Mucosa of rectum (tissue), 2 donors: ENCODE data around the gene KPRP.

Source experiments
- H3K27ac ChIP-seq, 2 donors: one replicate each; pipeline ENCODE4 v1.7.0; 2013; ENCODE audit warnings: inconsistent platforms in 2 of 2, low read depth in 2 of 2, low read length in 2 of 2
- H3K27me3 ChIP-seq, 2 donors: one replicate each; pipeline ENCODE4 v1.7.0; 2013; ENCODE audit warnings: low read length in 2 of 2; ENCODE audit not compliant: control insufficient read depth in 2 of 2, insufficient read depth in 2 of 2
- H3K36me3 ChIP-seq, 2 donors: one replicate each; pipeline ENCODE4 v1.7.0; 2013; ENCODE audit warnings: low read length in 2 of 2; ENCODE audit not compliant: control insufficient read depth in 2 of 2, insufficient read depth in 2 of 2
- H3K4me1 ChIP-seq, 2 donors: one replicate each; pipeline ENCODE4 v1.7.0; 2013; ENCODE audit warnings: low read length in 2 of 2, mild to moderate bottlenecking in 1 of 2; ENCODE audit not compliant: control insufficient read depth in 2 of 2, insufficient read depth in 2 of 2
- H3K4me3 ChIP-seq, 2 donors: one replicate each; pipeline ENCODE4 v1.7.0; 2013; ENCODE audit warnings: low read length in 2 of 2
- H3K9ac ChIP-seq, 2 donors: one replicate each; pipeline ENCODE4 v1.7.0; 2013; ENCODE audit warnings: low read length in 2 of 2, low read depth in 1 of 2, mild to moderate bottlenecking in 1 of 2
- H3K9me3 ChIP-seq, 2 donors: one replicate each; pipeline ENCODE4 v1.7.0; 2013; ENCODE audit warnings: low read length in 2 of 2; ENCODE audit not compliant: control insufficient read depth in 2 of 2
- donor health status: healthy.
- donor health status: Normal muscosa, but diverticular disease.

The KPRP gene

DNA sequence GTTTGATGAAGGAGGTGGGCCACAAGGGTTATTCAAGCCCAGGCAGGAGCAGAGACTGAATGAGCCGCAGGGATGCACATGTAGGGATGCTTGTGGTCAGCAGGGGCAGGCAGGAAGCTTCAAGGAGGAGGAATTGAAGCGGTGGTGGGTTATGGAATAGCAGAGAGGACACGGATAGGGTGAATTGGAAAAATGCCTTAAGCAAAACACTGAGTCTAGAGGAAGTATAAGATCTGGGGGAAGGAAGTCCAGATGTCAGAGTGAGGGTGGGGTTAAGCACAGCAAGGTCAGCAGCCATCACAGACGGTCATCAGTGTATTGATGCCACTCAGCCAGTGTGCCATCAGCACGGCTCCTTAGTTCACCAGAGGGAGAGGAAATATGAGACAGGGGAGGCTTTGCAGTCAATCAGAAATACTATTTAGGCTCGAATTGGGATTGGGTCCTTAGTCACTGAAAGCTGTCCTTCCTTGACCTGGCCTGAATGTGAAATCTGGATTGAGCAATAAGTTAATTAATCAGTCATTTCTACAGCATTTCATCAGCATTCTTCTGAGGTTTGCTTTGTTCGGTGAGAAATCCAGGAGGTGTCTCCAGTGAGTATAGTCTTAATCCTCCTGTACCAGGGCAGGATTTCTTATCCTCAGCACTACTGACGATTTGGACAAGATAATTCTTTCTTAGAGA lies 11.2 kb downstream of the KPRP start:
- Histone ChIP-seq H3K4me1 (no peaks in the 10 kb centered on the region), H3K4me3 (no peak overlapping the region), H3K27me3 (no peaks in the 10 kb centered on the region), H3K36me3 (no peaks in the 10 kb centered on the region), H3K27ac (no peak overlapping the region), H3K9me3 (no peaks in the 10 kb centered on the region), H3K9ac (no peak overlapping the region)

DNA sequence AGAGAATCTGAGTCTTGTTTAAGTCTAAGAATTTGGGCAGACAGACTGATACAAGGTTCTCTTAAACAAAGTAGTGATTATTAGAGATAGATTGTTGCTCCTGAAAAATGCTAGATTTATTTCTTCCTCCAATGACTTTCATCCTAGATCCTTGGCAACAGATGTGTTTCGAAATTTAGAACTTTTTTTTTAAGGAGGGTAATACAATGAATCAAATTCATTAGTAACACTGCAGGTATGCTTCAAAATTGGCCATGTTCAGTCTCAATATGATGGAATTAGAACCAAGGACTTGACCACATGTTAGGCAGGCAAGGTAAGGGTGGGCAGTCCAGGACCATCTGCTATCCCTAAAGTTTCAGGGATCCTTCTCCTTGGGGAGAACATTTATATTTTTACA lies 12.6 kb downstream of the KPRP start:
- Histone ChIP-seq H3K4me1 (no peaks in the 10 kb centered on the region), H3K9me3 (no peaks in the 10 kb centered on the region), H3K27ac (no peak overlapping the region), H3K4me3 (no peak overlapping the region), H3K9ac (no peak overlapping the region), H3K27me3 (no peaks in the 10 kb centered on the region), H3K36me3 (no peaks in the 10 kb centered on the region)

DNA sequence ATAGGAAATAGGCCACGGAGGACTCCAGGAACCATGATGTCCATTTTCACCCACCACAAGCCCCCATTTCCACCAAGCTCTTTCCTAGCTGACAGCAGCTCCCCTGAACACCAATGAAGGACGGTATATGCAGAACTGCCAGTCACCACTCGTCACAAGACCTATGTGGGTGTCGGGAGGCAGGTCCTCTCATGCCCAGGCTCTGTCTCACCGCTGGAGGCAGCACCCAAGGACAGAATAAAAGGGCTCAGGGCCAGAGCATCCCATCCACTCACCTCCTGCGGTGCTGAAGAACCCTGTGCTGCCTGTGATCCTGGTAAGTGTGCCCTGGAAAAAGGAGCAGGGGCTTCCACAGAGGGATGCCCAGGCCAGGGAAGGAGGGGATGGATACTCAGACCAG lies 17.1 kb downstream of the KPRP start, which contains the start of gene LCE1F:
LCE1F (plus strand) TSS at position 266 of the 400 bp plus-strand sequence. CDS start 1,232 bp downstream, outside the sequence.
- no peaks in the 10 kb centered on the region for H3K36me3 ChIP-seq
- H3K9me3 ChIP-seq: no peaks in the 10 kb centered on the region
- H3K27ac ChIP-seq: no peak within 1 kb of the TSS
- no peaks in the 10 kb centered on the region for H3K4me1 ChIP-seq
- H3K9ac ChIP-seq: no peak within 1 kb of the TSS
- no peaks in the 10 kb centered on the region for H3K27me3 ChIP-seq
- no peak within 1 kb of the TSS for H3K4me3 ChIP-seq

DNA sequence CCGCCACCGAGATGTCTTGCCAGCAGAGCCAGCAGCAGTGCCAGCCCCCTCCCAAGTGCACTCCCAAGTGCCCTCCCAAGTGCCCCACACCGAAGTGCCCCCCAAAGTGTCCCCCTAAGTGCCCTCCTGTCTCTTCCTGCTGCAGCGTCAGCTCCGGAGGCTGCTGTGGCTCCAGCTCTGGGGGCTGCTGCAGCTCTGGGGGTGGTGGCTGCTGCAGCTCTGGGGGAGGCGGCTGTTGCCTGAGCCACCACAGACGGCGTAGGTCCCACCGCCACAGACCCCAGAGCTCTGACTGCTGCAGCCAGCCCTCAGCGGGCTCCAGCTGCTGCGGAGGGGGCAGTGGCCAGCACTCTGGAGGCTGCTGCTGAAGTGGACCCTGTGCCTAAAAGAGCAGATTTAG lies 18.5 kb downstream of the KPRP start:
- Histone ChIP-seq H3K27ac (no peak overlapping the region), H3K4me1 (no peaks in the 10 kb centered on the region), H3K9me3 (no peaks in the 10 kb centered on the region), H3K27me3 (no peaks in the 10 kb centered on the region), H3K4me3 (no peak overlapping the region), H3K9ac (no peak overlapping the region), H3K36me3 (no peaks in the 10 kb centered on the region)

DNA sequence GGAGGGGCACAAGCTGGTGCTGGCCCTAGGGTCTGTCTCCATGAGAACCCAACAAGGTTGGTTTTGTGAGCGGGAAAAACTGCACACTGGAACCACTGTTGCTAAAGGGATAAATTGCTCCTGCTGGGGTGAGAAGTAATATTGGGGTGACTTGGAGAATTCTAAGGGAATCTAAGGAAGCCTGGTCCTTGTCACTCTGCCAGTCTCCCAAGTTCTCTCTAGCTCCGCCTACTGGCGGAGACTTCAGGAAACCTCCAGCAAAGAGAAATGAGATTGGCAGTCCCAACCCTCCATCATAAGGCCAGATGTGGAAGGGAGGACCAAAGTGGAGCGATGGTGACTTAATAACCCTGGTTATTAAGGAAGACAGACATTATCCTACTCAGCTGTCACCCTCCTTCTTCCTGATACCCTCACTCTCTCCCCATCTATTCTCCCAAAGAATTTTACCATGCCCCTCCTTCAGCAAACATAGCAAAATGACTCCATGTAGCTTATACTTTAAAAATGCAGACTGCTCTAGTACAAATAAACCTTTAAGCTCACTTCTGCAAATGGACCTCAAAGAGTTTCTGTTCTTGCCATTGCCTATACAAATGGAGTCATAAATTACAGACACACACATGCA lies 19.8 kb downstream of the KPRP start:
- no peaks in the 10 kb centered on the region for H3K36me3 ChIP-seq
- H3K9ac ChIP-seq: no peak overlapping the region
- H3K27ac ChIP-seq: no peak overlapping the region
- no peaks in the 10 kb centered on the region for H3K9me3 ChIP-seq
- no peaks in the 10 kb centered on the region for H3K27me3 ChIP-seq
- no peaks in the 10 kb centered on the region for H3K4me1 ChIP-seq
- H3K4me3 ChIP-seq: no peak overlapping the region

DNA sequence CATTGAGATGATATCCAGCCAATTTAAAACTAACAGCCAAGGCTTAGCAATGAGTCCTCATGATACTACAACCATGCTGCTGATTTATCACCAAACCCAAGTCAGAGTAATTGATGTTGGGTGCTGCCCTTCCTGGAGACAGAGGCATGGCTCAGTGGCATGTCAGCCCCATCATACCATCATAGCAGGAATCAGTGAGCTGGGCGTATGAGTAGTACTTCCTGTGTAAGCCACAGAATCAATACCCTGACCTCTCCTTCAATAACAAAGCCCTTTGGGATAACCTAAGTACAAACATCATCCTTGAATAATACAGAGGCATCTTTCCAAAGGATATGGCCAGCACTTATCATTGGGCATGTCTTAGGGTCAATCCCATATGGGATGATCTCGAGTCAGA lies 25.3 kb downstream of the KPRP start:
- H3K4me1 ChIP-seq: no peaks in the 10 kb centered on the region

DNA sequence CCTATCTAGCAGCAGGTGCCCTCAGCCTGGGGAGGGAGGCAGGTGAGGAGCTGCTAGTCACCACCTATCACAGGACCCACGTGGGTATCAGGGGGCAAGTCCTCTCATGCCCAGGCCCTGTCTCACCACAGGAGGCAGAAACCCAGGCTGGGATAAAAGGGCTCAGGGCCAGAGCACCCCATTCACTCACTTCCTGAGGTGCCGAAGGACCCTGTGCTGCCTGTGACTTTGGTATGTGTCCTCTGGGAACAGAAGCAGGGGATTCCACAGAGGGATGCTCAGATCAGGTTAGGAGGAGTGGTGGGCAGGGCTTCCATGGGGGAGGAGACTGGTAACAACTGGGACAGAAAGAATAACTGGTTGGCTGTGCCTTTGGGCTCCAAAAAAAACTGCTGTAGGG lies 28.3 kb downstream of the KPRP start, which contains the start of gene LCE1E:
LCE1E (plus strand) TSS at position 181 of the 400 bp plus-strand sequence. CDS start 1,043 bp downstream, outside the sequence.
- Histone ChIP-seq H3K27me3 (no peaks in the 10 kb centered on the region), H3K4me3 (no peak within 1 kb of the TSS), H3K27ac (no peak within 1 kb of the TSS), H3K36me3 (no peaks in the 10 kb centered on the region), H3K4me1 (no peaks in the 10 kb centered on the region), H3K9me3 (no peaks in the 10 kb centered on the region), H3K9ac (no peak within 1 kb of the TSS)

More for the DNA sequence above, 25.3 kb downstream of the KPRP start:
- Histone ChIP-seq H3K27me3 (no peaks in the 10 kb centered on the region), H3K4me3 (no peak overlapping the region), H3K9ac (no peak overlapping the region), H3K9me3 (no peaks in the 10 kb centered on the region), H3K27ac (no peak overlapping the region), H3K36me3 (no peaks in the 10 kb centered on the region)

DNA sequence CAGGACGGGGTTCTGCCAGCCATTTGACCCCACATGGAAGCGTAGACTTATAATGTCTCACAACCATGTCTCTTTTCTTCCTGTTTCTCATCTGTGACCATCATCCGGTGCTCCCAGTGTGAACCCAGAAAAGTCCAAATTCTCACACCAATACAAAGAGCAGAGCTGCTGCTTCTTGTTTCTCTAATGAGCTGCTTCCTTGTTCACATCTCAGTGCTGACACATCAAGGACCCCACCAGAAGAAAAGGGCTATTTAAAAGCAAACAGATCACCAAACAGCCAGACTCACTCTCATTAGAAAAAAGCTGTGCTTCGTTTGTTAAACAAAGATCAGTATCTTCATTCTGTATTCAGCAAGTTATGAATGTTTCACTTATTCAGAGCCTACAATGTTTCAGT lies 37.9 kb downstream of the KPRP start:
- no peak overlapping the region for H3K9ac ChIP-seq
- no peaks in the 10 kb centered on the region for H3K36me3 ChIP-seq
- H3K27ac ChIP-seq: no peak overlapping the region
- H3K4me3 ChIP-seq: no peak overlapping the region
- H3K9me3 ChIP-seq: no peaks in the 10 kb centered on the region
- no peaks in the 10 kb centered on the region for H3K4me1 ChIP-seq
- no peaks in the 10 kb centered on the region for H3K27me3 ChIP-seq

DNA sequence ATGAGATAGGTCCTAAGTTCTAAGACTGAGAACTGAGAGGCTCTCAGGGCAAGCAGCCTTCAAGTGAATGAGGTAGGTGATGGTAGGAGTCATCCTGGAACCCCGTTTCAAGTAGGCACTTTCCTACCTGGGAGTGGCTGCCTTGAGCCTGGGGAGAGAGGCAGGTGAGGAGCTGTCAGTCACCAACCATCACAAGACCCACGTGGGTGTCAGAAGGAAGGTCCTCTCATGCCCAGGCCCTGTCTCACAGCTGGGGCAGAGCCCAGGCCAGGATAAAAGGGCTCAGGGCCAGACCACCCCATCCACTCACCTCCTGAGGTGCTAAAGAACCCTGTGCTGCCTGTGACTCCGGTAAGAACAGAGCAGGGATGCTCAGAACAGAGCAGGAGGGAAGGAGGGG lies 38.6 kb downstream of the KPRP start, which contains the start of gene LCE1D:
LCE1D (plus strand) TSS at position 301 of the 400 bp plus-strand sequence. CDS start 1,074 bp downstream, outside the sequence.
- Histone ChIP-seq H3K27ac (no peak within 1 kb of the TSS), H3K4me1 (no peaks in the 10 kb centered on the region), H3K36me3 (no peaks in the 10 kb centered on the region), H3K9ac (no peak within 1 kb of the TSS), H3K9me3 (no peaks in the 10 kb centered on the region), H3K27me3 (no peaks in the 10 kb centered on the region), H3K4me3 (no peak within 1 kb of the TSS)

DNA sequence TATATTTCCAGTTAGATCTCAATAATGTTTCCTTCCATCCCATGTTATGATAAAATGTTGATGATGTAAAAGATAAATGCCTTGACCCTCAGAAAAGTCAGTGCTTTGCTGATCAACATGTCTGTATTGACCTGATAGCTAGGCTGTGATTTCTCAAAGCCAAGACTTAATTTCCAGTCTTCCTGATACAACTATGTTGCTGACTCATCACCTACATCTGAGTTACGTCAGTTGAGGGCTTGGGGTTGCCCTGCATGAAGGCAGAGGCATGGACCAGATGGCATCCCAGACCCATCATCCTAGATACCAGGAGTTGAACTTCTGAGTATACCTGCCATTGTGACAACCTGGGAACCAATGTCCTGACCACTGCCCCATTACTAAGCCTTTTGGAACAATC lies 43.5 kb downstream of the KPRP start:
- Histone ChIP-seq H3K36me3 (no peaks in the 10 kb centered on the region), H3K4me3 (no peak overlapping the region), H3K9me3 (no peaks in the 10 kb centered on the region), H3K9ac (no peak overlapping the region), H3K4me1 (no peaks in the 10 kb centered on the region), H3K27me3 (no peaks in the 10 kb centered on the region), H3K27ac (no peak overlapping the region)
